H1 (cell line): ENCODE results near the gene SP1. TPM values are rescaled to one million over a fixed set of nuclear protein-coding genes. Genes with fewer than 3 reads are reported as not detected.

Source experiments
- CTCF ChIA-PET: fragments of 300-600 bp; sonication (Branson Sonifier 250); formaldehyde crosslinking; loops from one replicate; lab custom pipeline; 2021; ENCODE audit not compliant: partially characterized antibody; lab: Charles Lee
- POLR2A ChIA-PET: fragments of 300-600 bp; sonication (Branson Sonifier 250); formaldehyde crosslinking; loops from one replicate; lab custom pipeline; 2021; ENCODE audit warnings: inconsistent platforms; ENCODE audit not compliant: partially characterized antibody; lab: Charles Lee
- DNase-seq, 2 experiments: peaks; one replicate each; pipeline versions ENCODE4 v3.0.0 to v3.0.0-alpha.2; 2010 to 2022; ENCODE audit warnings: low spot score in 2 of 2, low read depth in 1 of 2, mixed read lengths in 1 of 2
- FAIRE-seq: peaks from 2 replicates; lab custom pipeline; 2011; peaks lifted over from hg19 to GRCh38; lab: Jason Lieb, UNC
- H2AFZ ChIP-seq: 2 replicates; pipeline ENCODE4 v1.8.1; 2012; ENCODE audit warnings: low read length, inconsistent platforms
- H2AK5ac ChIP-seq: 2 replicates; pipeline ENCODE4 v1.6.1; 2013; ENCODE audit warnings: low read depth, low read length
- H2BK120ac ChIP-seq: replicated peaks from 2 replicates; pipeline ENCODE3; 2013; ENCODE audit warnings: low read depth, low read length, inconsistent platforms
- H2BK12ac ChIP-seq: 2 replicates; pipeline ENCODE4 v1.6.1; 2013; ENCODE audit warnings: low read depth, low read length
- H2BK15ac ChIP-seq: 2 replicates; pipeline ENCODE4 v1.6.1; 2013; ENCODE audit warnings: low read length
- H2BK20ac ChIP-seq: 2 replicates; pipeline ENCODE4 v1.6.1; 2013; ENCODE audit warnings: low read length
- H2BK5ac ChIP-seq: 2 replicates; pipeline ENCODE4 v1.6.1; 2013; ENCODE audit warnings: low read depth, low read length
- H3K14ac ChIP-seq: 2 replicates; pipeline ENCODE4 v1.6.1; 2013; ENCODE audit warnings: inconsistent platforms; ENCODE audit not compliant: insufficient read length
- H3K18ac ChIP-seq: 2 replicates; pipeline ENCODE4 v1.6.1; 2013; ENCODE audit warnings: low read length; ENCODE audit errors: extremely low read depth
- H3K23ac ChIP-seq: 2 replicates; pipeline ENCODE4 v1.6.1; 2013; ENCODE audit warnings: inconsistent platforms; ENCODE audit not compliant: insufficient read length
- H3K23me2 ChIP-seq: 2 replicates; pipeline ENCODE4 v1.6.1; 2013; ENCODE audit warnings: low read depth, low read length
- H3K27ac ChIP-seq: 2 replicates; pipeline ENCODE4 v1.6.1; 2011; ENCODE audit warnings: low read depth, low read length, inconsistent platforms
- H3K27me3 ChIP-seq, 4 experiments: replicated peaks in 1 of 4; 1 replicate in 1 of 4; 2 replicates in 3 of 4; pipeline versions ENCODE4 v1.6.1 to v1.8.1; 2011 to 2013; ENCODE audit warnings: low read length in 3 of 4, mild to moderate bottlenecking in 3 of 4, inconsistent platforms in 2 of 4, mixed read lengths in 2 of 4, moderate library complexity in 1 of 4; ENCODE audit not compliant: control insufficient read depth in 3 of 4, insufficient read depth in 3 of 4; ENCODE audit errors: extremely low read depth in 1 of 4
- H3K36me3 ChIP-seq, 4 experiments: 2 replicates each; pipeline versions ENCODE4 v1.6.1 to v1.8.1; 2011 to 2013; ENCODE audit warnings: mild to moderate bottlenecking in 4 of 4, low read length in 3 of 4, moderate library complexity in 2 of 4, control low read depth in 1 of 4, inconsistent platforms in 1 of 4; ENCODE audit not compliant: insufficient read depth in 4 of 4, control insufficient read depth in 2 of 4
- H3K4ac ChIP-seq: replicated peaks from 2 replicates; pipeline ENCODE3; 2013; ENCODE audit warnings: low read length, low read depth, mixed read lengths, inconsistent platforms; ENCODE audit not compliant: insufficient read length
- H3K4me1 ChIP-seq, 4 experiments: replicated peaks in 1 of 4; 1 replicate in 1 of 4; 2 replicates in 3 of 4; pipeline versions ENCODE4 v1.6.1 to v1.8.1; 2011 to 2013; ENCODE audit warnings: low read length in 3 of 4, inconsistent platforms in 2 of 4, mixed read lengths in 1 of 4; ENCODE audit not compliant: insufficient read depth in 4 of 4, control insufficient read depth in 3 of 4
- H3K4me2 ChIP-seq, 2 experiments: 2 replicates each; pipeline versions ENCODE4 v1.6.1 to v1.8.1; 2011 to 2013; ENCODE audit warnings: low read depth in 2 of 2, low read length in 2 of 2, control low read depth in 1 of 2, inconsistent platforms in 1 of 2, mild to moderate bottlenecking in 1 of 2; ENCODE audit not compliant: insufficient read depth in 1 of 2
- H3K4me3 ChIP-seq, 4 experiments: fragments of 200-600, 300-600 bp in 1 of 4; sonication (generic), shearing (Covaris generic), sonication (Bioruptor Twin) in 1 of 4; 2 replicates each; pipeline versions ENCODE4 v1.5.1 to v1.8.1; 2011 to 2016; ENCODE audit warnings: low read length in 4 of 4, low read depth in 3 of 4, control low read depth in 2 of 4, inconsistent platforms in 2 of 4, mild to moderate bottlenecking in 2 of 4, mixed read lengths in 1 of 4, moderate library complexity in 1 of 4; ENCODE audit not compliant: insufficient read depth in 2 of 4; ENCODE audit errors: extremely low read depth in 1 of 4
- H3K56ac ChIP-seq: replicated peaks from 2 replicates; pipeline ENCODE3; 2013; ENCODE audit warnings: low read depth, mild to moderate bottlenecking, mixed read lengths, low read length, inconsistent platforms; ENCODE audit not compliant: insufficient read length
- H3K79me1 ChIP-seq: 2 replicates; pipeline ENCODE4 v1.6.1; 2013; ENCODE audit warnings: low read depth, low read length, control low read depth
- H3K79me2 ChIP-seq, 2 experiments: 2 replicates each; pipeline versions ENCODE4 v1.6.1 to v1.8.1; 2012 to 2013; ENCODE audit warnings: low read length in 2 of 2, mild to moderate bottlenecking in 2 of 2, inconsistent platforms in 1 of 2; ENCODE audit not compliant: insufficient read depth in 2 of 2, control insufficient read depth in 1 of 2
- H3K9ac ChIP-seq, 4 experiments: replicated peaks in 1 of 4; 1 replicate in 1 of 4; 2 replicates in 3 of 4; pipeline versions ENCODE4 v1.6.1 to v1.8.1; 2011 to 2013; ENCODE audit warnings: low read depth in 3 of 4, low read length in 3 of 4, control low read depth in 2 of 4, mild to moderate bottlenecking in 2 of 4, moderate library complexity in 2 of 4, inconsistent platforms in 1 of 4; ENCODE audit errors: extremely low read depth in 1 of 4
- H3K9me3 ChIP-seq, 2 experiments: 2 replicates each; pipeline versions ENCODE4 v1.6.1 to v1.8.1; 2012 to 2013; ENCODE audit warnings: mild to moderate bottlenecking in 2 of 2, moderate library complexity in 2 of 2, control low read depth in 1 of 2, inconsistent platforms in 1 of 2, low read depth in 1 of 2, low read length in 1 of 2, mixed read lengths in 1 of 2; ENCODE audit not compliant: insufficient read depth in 2 of 2
- H4K20me1 ChIP-seq, 2 experiments: replicated peaks in 1 of 2; 2 replicates each; pipeline versions ENCODE3 to v1.8.1; 2011 to 2013; ENCODE audit warnings: inconsistent platforms in 2 of 2, low read length in 2 of 2, mild to moderate bottlenecking in 1 of 2; ENCODE audit not compliant: insufficient read depth in 2 of 2, control insufficient read depth in 1 of 2
- H4K5ac ChIP-seq: 2 replicates; pipeline ENCODE4 v1.6.1; 2013; ENCODE audit warnings: low read length, low read depth, mixed read lengths, inconsistent platforms; ENCODE audit not compliant: insufficient read length
- H4K8ac ChIP-seq: 2 replicates; pipeline ENCODE4 v1.8.0; 2013; ENCODE audit warnings: mild to moderate bottlenecking, moderate library complexity, low read length, inconsistent platforms; ENCODE audit not compliant: insufficient read depth; ENCODE audit errors: extremely low read depth
- H4K91ac ChIP-seq: replicated peaks from 2 replicates; pipeline ENCODE3; 2013; ENCODE audit warnings: low read length, mixed read lengths, inconsistent platforms; ENCODE audit not compliant: insufficient read length
- ASH2L ChIP-seq: fragments of 200-600, 300-600 bp; sonication (generic); IDR thresholded peaks from one replicate; pipeline ENCODE4 v1.7.1; 2017; ENCODE audit warnings: low read length
- WGBS, 2 experiments: shearing (Covaris generic) in 1 of 2; methylation state at CpG; one replicate each; pipeline versions ENCODE4 v1.1.6 to v1.1.7; 2013 to 2015; ENCODE audit warnings: low lambda C conversion rate in 2 of 2, mixed read lengths in 2 of 2, inconsistent platforms in 1 of 2, low coverage in 1 of 2, missing lambda C conversion rate in 1 of 2; ENCODE audit not compliant: insufficient replicate concordance in 2 of 2, insufficient coverage in 1 of 2, insufficient read length in 1 of 2; ENCODE audit errors: extremely low coverage in 1 of 2, missing lambda C conversion rate in 1 of 2; 5-methylcytosine and 5-hydroxymethylcytosine counted together
- polyA plus RNA-seq, 7 experiments: library from polyadenylated mRNA; depleted of rRNA in 3 of 7; stranded (reverse) in 5 of 7; unstranded in 2 of 7; fragments of >200 nt in 5 of 7; fragments of 200-250 nt in 2 of 7; gene quantifications; 1 replicate in 5 of 7; 2 replicates in 1 of 7; 4 replicates in 1 of 7; pipeline versions ENCODE4 v1.2.1 to v1.2.3, GENCODE V29; 2011 to 2013; ENCODE audit warnings: missing spikeins in 2 of 7, mixed read lengths in 2 of 7
- total RNA-seq: library from RNA; stranded (reverse); fragmentation: NEBNext Ultra II Directional; extraction: Animal tissue kit (Norgen Biotek cat#: 25700); gene quantifications from 2 replicates; pipeline ENCODE4 v1.2.1, GENCODE V29; 2021

The SP1 gene
- total and polyA plus RNA-seq, 2 of the 8 experiments (the other 6 are each of a cell fraction or from before 2014, with no cell fraction given), result 50.7 to 75.2 TPM

GRCh38 chr12:53355121-53355520 lies 24.9 kb upstream of the SP1 start:
- no peak overlapping the region for H3K4me2 ChIP-seq
- FAIRE-seq, result no peak
- H2BK15ac ChIP-seq, result 0 out of 2 replicates have a peak overlapping the region, but pooled peaks have one; percentile 61
- H3K79me1 ChIP-seq, result no peaks in the 10 kb centered on the region
- no peak overlapping the region for H2AFZ ChIP-seq
- H4K91ac ChIP-seq, result no peak overlapping the region
- H4K20me1 ChIP-seq, result no peaks in the 10 kb centered on the region
- H3K27me3 ChIP-seq, result no peaks in the 10 kb centered on the region
- H3K9me3 ChIP-seq, result no peaks in the 10 kb centered on the region
- no peak overlapping the region for H3K4me3 ChIP-seq
- no peak overlapping the region for H3K23ac ChIP-seq
- H3K23me2 ChIP-seq, result no peaks in the 10 kb centered on the region
- 91% methylated on average over 3 of the region's 3 CpGs; no CpG with 5 or more reads in 1 of the 2 experiments for WGBS, 2 experiments
- CTCF ChIA-PET, result interaction anchor here (0.9 to 21.3 kb wide), 8 partner anchors 26 to 92 kb away, joined by 3 to 381 read pairs (median 8); partner anchors contain the start of genes AAAS, AMHR2 and SP7
- no peak for DNase-seq
- no peak overlapping the region for H2BK12ac ChIP-seq
- POLR2A ChIA-PET, result interaction anchor here (1.3 to 2.3 kb wide), 3 partner anchors 10 to 24 kb away, joined by 3 to 8 read pairs (median 3); partner anchors contain the start of gene SP1
- no peak overlapping the region for H2BK5ac ChIP-seq
- H4K5ac ChIP-seq, result no peak overlapping the region
- no peak overlapping the region for H3K9ac ChIP-seq
- no peak overlapping the region for H2AK5ac ChIP-seq
- H3K4ac ChIP-seq, result no peak overlapping the region
- no peak overlapping the region for H4K8ac ChIP-seq
- no peaks in the 10 kb centered on the region for H3K4me1 ChIP-seq
- no peak overlapping the region for H3K14ac ChIP-seq
- no peak overlapping the region for H3K18ac ChIP-seq
- no peaks in the 10 kb centered on the region for H3K79me2 ChIP-seq
- H3K36me3 ChIP-seq, result no peaks in the 10 kb centered on the region
- no peak overlapping the region for H3K56ac ChIP-seq
- H2BK120ac ChIP-seq, result no peak overlapping the region
- no peak overlapping the region for H2BK20ac ChIP-seq
- H3K27ac ChIP-seq, result no peak overlapping the region
- no peak for TF ChIP-seq ASH2L
